ENCODE data around the gene TRIM72. TPM values are rescaled to one million over a fixed set of nuclear protein-coding genes. Genes with fewer than 3 reads are reported as not detected.

The TRIM72 gene
- total and polyA plus RNA-seq, 9 of the 15 experiments (the other 6 are each of a cell fraction or from before 2014, with no cell fraction given): under 0.01 TPM; not detected in 8

DNA sequence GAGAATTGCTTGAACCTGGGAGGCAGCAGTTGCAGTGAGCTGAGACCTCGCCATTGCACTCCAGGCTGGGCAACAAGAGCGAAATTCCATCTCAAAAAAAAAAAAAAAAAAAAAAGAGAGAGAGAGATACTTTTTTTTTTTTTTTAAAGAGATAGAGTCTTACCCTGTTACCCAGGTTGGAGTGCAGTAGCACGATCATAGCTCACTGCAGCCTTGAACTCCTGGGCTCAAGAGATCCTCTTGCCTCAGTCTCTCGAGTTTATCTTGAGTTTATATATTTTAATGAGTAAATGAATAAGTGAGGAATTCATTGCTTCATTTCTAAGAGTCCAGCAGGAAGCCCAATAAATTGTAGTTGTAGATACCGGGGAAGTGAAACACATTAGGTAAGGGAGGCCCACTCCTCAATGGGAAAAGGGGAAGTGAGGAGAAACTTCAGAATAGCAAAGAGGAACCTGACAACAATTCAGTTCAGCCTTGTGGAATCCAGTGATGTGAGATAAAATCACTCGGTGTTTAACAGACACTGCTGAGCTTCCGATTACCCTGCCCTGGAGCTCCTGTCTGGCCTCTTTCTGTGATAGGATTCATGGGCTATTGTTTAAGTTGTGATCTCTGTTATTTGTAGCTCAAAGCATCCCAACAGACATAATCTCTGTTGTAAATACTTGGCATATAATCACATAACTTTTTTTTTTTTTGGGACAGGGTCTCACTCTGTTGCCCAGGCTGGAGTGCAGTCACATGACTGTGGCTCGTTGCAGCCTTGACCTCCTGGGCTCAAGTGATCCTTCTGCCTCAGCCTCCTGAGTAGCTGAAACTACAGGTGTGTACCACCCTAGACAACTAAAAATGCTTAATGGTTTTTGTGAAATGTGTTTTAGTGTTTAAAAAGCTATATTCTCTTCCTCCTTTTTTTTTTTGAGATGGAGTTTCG is 30.1 kb downstream of the TRIM72 start (continued):
- TF ChIP-seq, protein P1, sequence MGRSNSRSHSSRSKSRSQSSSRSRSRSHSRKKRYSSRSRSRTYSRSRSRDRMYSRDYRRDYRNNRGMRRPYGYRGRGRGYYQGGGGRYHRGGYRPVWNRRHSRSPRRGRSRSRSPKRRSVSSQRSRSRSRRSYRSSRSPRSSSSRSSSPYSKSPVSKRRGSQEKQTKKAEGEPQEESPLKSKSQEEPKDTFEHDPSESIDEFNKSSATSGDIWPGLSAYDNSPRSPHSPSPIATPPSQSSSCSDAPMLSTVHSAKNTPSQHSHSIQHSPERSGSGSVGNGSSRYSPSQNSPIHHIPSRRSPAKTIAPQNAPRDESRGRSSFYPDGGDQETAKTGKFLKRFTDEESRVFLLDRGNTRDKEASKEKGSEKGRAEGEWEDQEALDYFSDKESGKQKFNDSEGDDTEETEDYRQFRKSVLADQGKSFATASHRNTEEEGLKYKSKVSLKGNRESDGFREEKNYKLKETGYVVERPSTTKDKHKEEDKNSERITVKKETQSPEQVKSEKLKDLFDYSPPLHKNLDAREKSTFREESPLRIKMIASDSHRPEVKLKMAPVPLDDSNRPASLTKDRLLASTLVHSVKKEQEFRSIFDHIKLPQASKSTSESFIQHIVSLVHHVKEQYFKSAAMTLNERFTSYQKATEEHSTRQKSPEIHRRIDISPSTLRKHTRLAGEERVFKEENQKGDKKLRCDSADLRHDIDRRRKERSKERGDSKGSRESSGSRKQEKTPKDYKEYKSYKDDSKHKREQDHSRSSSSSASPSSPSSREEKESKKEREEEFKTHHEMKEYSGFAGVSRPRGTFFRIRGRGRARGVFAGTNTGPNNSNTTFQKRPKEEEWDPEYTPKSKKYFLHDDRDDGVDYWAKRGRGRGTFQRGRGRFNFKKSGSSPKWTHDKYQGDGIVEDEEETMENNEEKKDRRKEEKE (IDR thresholded peaks at IDR 0.05; ENCODE audit: borderline replicate concordance in 1 of 2, control insufficient read depth in 1 of 2, low read depth in 2 of 2, low read length in 1 of 2): no peak
- TF ChIP-seq MTA3 (IDR thresholded peaks at IDR 0.05; ENCODE audit: borderline replicate concordance) (no peak), RCOR1 (IDR thresholded peaks at IDR 0.05; ENCODE audit: borderline replicate concordance in 1 of 2, low read depth in 2 of 2, low read length in 2 of 2) (peak in 1 of 2 experiments; percentile 72; a peak in 1 of 4 replicates), MTA1 (IDR thresholded peaks at IDR 0.05; ENCODE audit: borderline replicate concordance) (peak; percentile 53; the same call in 1 of the 2 replicates), USF1 (CRISPR knock-in tag; IDR thresholded peaks at IDR 0.05) (peak; percentile 53; the same call in 1 of the 2 replicates), ZNF431 (CRISPR knock-in tag; IDR thresholded peaks at IDR 0.05) (no peak), JUND (IDR thresholded peaks at IDR 0.05; ENCODE audit: borderline replicate concordance, low read depth, low read length) (no peak), JUND (tag; IDR thresholded peaks at IDR 0.05; ENCODE audit: borderline replicate concordance, low read depth, low read length) (peak; percentile 42; the same call in 1 of the 3 replicates), SOX6 (IDR thresholded peaks at IDR 0.05) (peak; percentile 98), NEUROD1 (IDR thresholded peaks at IDR 0.05; ENCODE audit: borderline replicate concordance, low read depth, low read length, partially characterized antibody) (no peak), ZNF551 (CRISPR knock-in tag; IDR thresholded peaks at IDR 0.05) (no peak), UBTF (IDR thresholded peaks at IDR 0.05; ENCODE audit: borderline replicate concordance in 1 of 2, low read depth in 2 of 2, low read length in 2 of 2) (no peak), MXI1 (IDR thresholded peaks at IDR 0.05; ENCODE audit: low read depth, low read length) (no peak), ZNF717 (CRISPR knock-in tag; IDR thresholded peaks at IDR 0.05) (no peak)
- TF ChIP-seq, protein P2, sequence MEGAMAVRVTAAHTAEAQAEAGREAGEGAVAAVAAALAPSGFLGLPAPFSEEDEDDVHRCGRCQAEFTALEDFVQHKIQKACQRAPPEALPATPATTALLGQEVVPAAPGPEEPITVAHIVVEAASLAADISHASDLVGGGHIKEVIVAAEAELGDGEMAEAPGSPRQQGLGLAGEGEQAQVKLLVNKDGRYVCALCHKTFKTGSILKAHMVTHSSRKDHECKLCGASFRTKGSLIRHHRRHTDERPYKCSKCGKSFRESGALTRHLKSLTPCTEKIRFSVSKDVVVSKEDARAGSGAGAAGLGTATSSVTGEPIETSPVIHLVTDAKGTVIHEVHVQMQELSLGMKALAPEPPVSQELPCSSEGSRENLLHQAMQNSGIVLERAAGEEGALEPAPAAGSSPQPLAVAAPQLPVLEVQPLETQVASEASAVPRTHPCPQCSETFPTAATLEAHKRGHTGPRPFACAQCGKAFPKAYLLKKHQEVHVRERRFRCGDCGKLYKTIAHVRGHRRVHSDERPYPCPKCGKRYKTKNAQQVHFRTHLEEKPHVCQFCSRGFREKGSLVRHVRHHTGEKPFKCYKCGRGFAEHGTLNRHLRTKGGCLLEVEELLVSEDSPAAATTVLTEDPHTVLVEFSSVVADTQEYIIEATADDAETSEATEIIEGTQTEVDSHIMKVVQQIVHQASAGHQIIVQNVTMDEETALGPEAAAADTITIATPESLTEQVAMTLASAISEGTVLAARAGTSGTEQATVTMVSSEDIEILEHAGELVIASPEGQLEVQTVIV (CRISPR knock-in tag; IDR thresholded peaks at IDR 0.05; ENCODE audit: borderline replicate concordance): no peak
- TF ChIP-seq, protein P3, sequence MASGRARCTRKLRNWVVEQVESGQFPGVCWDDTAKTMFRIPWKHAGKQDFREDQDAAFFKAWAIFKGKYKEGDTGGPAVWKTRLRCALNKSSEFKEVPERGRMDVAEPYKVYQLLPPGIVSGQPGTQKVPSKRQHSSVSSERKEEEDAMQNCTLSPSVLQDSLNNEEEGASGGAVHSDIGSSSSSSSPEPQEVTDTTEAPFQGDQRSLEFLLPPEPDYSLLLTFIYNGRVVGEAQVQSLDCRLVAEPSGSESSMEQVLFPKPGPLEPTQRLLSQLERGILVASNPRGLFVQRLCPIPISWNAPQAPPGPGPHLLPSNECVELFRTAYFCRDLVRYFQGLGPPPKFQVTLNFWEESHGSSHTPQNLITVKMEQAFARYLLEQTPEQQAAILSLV (tag; IDR thresholded peaks at IDR 0.05): no peak

Measured in K562 (cell line).